HG02973 (cell line): ENCODE measurements around the gene FA2H.
"Not testable (repeated sequence)": the region's sequence is repeated elsewhere in the genome, so short reads cannot be mapped to it uniquely, and the experiment has no call there.

ENCODE experiments used
- ATAC-seq: cut with Tn5 transposase; IDR thresholded peaks from one replicate; pipeline ENCODE4 v1.9.1; 2021; ENCODE audit warnings: moderate library complexity; ENCODE audit not compliant: unreplicated experiment

The FA2H gene

GRCh38 chr16:74771656-74772315 is 2.8 kb downstream of the FA2H start:
- ATAC-seq, result peak; percentile 51

- no peak for ATAC-seq
These were observed 3.6 kb downstream of the FA2H start for GRCh38 chr16:74770831-74771526.

- no peak for ATAC-seq
These were observed 4.9 kb downstream of the FA2H start for GRCh38 chr16:74769586-74770190.

GRCh38 chr16:74768239-74768638 is 6.4 kb downstream of the FA2H start:
- ATAC-seq, result no peak

- ATAC-seq, result no peak
These were observed 6.9 kb downstream of the FA2H start for GRCh38 chr16:74767749-74768148.

GRCh38 chr16:74766729-74767128 is 7.9 kb downstream of the FA2H start:
- no peak for ATAC-seq

- ATAC-seq, result not testable (repeated sequence)
These were observed 10.4 kb downstream of the FA2H start for GRCh38 chr16:74764184-74764583.

GRCh38 chr16:74761665-74762064 is 13.0 kb downstream of the FA2H start:
- no peak for ATAC-seq

- no peak for ATAC-seq
These were observed 14.4 kb downstream of the FA2H start for GRCh38 chr16:74760007-74760767.

- ATAC-seq, result no peak
These were observed 15.1 kb downstream of the FA2H start for GRCh38 chr16:74759564-74759963.

GRCh38 chr16:74758801-74759200 is 15.8 kb downstream of the FA2H start:
- no peak for ATAC-seq

GRCh38 chr16:74757349-74757748 is 17.3 kb downstream of the FA2H start:
- ATAC-seq, result no peak

- ATAC-seq, result no peak
These were observed 18.4 kb downstream of the FA2H start for GRCh38 chr16:74756203-74756602.

GRCh38 chr16:74753180-74753579 is 21.4 kb downstream of the FA2H start:
- no peak for ATAC-seq

GRCh38 chr16:74752756-74753155 is 21.9 kb downstream of the FA2H start:
- no peak for ATAC-seq

- no peak for ATAC-seq
These were observed 22.4 kb downstream of the FA2H start for GRCh38 chr16:74752258-74752657.

- no peak for ATAC-seq
These were observed 23.0 kb downstream of the FA2H start for GRCh38 chr16:74751658-74752057.

GRCh38 chr16:74749291-74750055 is 25.1 kb downstream of the FA2H start:
- no peak for ATAC-seq

- no peak for ATAC-seq
These were observed 26.0 kb downstream of the FA2H start for GRCh38 chr16:74748616-74749026.

- ATAC-seq, result no peak
These were observed 26.7 kb downstream of the FA2H start for GRCh38 chr16:74747716-74748615.
